ENCODE data around the gene GAPVD1.

GAPVD1 gene

GRCh38 chr9:125379208-125379607, 117.6 kb downstream of the GAPVD1 start:
- no peak overlapping the region for H3K27ac ChIP-seq
- TF ChIP-seq CTCF (conservative IDR thresholded peaks at IDR 0.05) = no peak
- TF ChIP-seq ZFX (IDR thresholded peaks at IDR 0.05) = no peak

- no peak overlapping the region for H3K27ac ChIP-seq
- TF ChIP-seq CTCF (conservative IDR thresholded peaks at IDR 0.05) = no peak
- no peak for TF ChIP-seq ZFX (IDR thresholded peaks at IDR 0.05)
These were observed 118.8 kb downstream of the GAPVD1 start for GRCh38 chr9:125380406-125380805.

DNA sequence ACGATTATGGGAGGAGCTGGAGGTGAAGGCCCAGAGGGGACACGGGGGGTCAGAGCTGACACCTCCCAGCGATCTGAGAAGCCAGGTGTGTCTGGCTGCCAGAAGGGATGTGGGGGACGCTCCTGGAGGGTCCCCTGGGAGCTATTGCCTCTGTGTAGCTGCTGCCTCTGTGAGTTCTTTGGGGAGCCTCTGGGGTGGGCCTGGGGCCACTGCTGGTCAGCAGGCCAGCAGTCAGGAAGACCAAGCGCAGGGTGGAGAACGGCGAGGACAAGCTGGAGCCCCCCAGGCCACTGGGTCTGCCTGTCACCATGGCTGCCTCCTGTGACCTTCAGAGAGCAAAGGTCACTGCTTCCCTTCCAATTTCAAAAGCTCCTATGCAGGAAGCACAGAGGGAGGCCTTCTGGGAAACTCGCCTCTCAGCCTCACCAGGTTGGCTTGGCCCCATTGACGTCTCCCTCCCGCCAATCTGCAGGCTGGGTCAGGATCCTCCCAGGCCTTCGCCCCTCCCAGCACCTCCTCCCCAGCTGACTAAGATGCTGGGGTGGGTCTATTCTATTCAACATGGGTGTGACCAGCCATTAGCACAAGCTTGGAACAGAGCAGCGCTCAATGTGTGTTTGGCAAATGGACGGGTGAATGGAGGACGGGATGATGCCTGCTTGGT, 126.4 kb downstream of the GAPVD1 start:
- no peak overlapping the region for H3K27ac ChIP-seq
- TF ChIP-seq ZFX (IDR thresholded peaks at IDR 0.05) = no peak
- TF ChIP-seq CTCF (conservative IDR thresholded peaks at IDR 0.05) = no peak

- no peak for TF ChIP-seq CTCF (conservative IDR thresholded peaks at IDR 0.05)
- no peak for TF ChIP-seq ZFX (IDR thresholded peaks at IDR 0.05)
- no peak overlapping the region for H3K27ac ChIP-seq
These were observed 127.4 kb downstream of the GAPVD1 start for GRCh38 chr9:125388978-125389377.

GRCh38 chr9:125391704-125392103, 130.1 kb downstream of the GAPVD1 start:
- TF ChIP-seq ZFX (IDR thresholded peaks at IDR 0.05) (no peak), CTCF (conservative IDR thresholded peaks at IDR 0.05) (no peak)
- H3K27ac ChIP-seq = no peak overlapping the region

DNA sequence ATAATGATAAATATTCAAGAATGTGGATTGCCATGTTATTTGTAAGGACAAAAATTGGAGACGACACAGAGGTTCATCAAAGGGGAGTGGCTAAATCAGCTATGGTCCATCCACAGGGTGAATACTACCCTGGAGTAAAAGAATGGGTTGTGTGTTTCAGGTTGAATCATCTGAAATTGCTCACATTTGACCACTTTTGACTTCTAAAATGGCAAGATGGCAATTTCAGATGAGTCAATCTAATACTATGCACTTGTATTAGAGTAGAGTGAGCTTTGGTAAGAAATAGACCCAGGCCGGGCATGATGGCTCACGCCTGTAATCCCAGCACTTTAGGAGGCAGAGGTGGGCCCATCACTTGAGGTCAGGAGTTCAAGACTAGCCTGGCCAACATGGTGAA, 131.8 kb downstream of the GAPVD1 start:
- TF ChIP-seq ZFX (IDR thresholded peaks at IDR 0.05) (no peak), CTCF (conservative IDR thresholded peaks at IDR 0.05) (no peak)
- no peak overlapping the region for H3K27ac ChIP-seq

GRCh38 chr9:125396799-125397198, 135.2 kb downstream of the GAPVD1 start:
- TF ChIP-seq ZFX (IDR thresholded peaks at IDR 0.05) (no peak), CTCF (conservative IDR thresholded peaks at IDR 0.05) (no peak)
- H3K27ac ChIP-seq = no peak overlapping the region
